ENCODE data around the gene SRCAP.
A peak's percentile ranks its signal among the peaks of the same experiment; 100 is the strongest.

Gene SRCAP

DNA sequence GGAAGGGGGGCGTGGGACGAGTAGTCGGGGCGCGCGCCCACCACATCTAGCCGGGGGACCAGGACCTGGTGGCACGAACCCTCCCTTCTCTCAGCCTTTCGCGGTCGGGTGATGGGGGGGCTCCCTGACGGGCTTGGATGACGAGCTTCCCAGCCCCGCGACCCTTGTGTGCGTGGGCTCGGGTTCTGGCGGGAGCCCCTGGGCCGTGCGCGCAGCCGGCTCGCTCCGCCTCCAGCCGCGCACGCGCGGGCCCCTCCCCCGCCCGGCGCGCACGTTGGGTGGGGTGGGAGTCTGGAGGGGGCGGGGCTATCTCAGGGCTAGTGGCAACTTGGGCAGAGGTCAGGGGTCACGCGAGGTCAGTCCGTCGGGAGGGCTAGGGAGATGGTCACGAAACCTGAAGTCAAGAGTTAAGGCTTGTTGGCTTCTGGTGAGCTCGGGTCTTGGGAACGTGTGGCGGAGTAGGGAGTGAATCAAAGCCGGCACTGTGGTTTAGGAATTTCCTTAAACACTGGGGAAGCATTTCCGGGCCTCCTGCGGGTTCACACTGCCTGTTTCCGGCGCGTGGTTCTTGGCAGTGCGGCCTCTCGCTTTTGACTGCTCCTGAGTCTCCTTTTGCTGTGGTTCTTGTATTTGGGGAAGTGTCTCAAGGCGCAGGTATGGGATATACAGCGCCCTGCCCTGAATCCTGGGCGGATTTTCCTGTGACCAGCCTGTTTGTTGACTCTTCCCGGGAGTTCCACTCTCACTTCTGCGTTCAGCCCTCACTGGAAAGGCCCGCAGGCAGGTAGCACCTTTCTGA, at the start of gene SRCAP:
Gene SRCAP, plus strand, starts transcription at position 356 of the 799 bp plus-strand sequence. CDS start 1,654 bp downstream, outside the sequence.
- peak; percentile 73 for DNase-seq

- DNase-seq = no peak
Observed at GRCh38 chr16:30649725-30650368, 49.1 kb upstream of the SRCAP start.

DNA sequence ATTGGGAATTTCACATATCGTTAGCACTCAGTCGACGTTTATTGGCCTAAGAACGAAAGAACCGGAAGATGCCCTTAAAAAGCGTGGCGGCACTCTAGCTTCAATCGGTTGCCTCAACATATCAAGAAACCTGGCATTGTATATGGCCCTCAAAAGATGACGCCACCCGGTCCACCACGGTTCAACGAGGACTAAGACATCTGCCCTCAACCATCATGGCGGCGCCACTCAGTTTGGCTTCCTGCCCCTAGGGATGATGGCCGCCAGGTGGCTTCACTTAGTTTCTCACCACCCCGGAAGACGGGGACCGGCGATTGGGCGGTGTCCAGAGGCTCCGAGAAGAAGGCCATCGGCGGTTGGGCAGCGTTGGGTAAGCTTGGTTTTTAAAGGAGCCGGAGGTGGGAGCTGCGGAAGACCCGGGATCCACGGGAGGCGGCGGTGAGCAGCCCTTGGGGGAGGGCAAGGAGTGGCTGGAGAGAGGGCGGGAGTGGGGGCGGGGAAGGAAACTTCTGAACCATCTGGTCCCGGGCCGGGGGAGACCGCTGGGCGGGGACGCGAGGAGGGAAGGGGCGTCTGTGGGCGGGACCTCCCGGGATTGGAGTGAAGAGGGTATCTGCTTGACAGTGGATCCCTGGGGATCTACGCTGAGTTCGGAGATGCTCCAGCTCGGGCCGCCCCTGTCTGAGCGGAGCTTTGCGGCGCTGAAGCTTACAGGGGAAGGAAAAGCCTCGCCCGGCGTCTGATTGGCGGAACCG, 48.4 kb upstream of the SRCAP start, which contains the start of gene PRR14:
Gene PRR14, plus strand, starts transcription at position 592 of the 755 bp plus-strand sequence. CDS start 686 bp downstream, outside the sequence.
- peak; percentile 98 for DNase-seq

- peak; percentile 59 for DNase-seq
Observed at GRCh38 chr16:30651124-30652004, 47.6 kb upstream of the SRCAP start.

DNA sequence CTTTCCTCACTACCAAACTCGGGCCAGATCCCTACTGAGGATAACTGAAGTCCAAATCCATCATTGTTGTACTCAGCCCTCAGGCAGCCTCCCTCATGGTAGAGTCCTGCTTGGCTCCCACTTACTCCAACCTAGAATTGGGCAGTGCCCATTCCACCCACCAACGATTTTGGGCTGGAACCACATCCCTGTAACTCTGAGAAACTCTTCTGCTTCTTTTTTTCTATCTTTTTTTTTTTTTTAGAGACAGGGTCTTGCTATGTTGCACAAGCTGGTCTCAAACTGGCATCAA, 47.0 kb upstream of the SRCAP start:
- no peak for DNase-seq

GRCh38 chr16:30652718-30653117, 46.3 kb upstream of the SRCAP start:
- no peak for DNase-seq

DNA sequence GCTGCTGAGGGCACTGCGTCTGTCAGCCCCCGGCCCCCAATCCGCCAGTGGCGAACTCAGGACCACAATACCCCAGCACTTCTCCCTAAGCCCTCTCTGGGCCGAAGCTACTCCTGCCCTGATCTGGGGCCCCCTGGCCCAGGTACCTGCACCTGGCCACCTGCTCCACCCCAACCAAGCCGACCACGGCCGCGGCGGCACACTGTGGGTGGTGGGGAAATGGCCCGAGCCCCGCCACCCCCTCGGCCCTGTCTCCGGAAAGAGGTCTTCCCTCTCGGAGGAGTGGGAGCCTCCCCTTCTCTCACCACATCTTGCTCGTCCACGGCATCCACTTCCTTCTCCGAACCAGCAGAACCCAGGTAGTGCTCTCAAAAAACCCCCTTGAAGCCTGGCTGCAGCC, 44.1 kb upstream of the SRCAP start:
- DNase-seq = no peak

DNA sequence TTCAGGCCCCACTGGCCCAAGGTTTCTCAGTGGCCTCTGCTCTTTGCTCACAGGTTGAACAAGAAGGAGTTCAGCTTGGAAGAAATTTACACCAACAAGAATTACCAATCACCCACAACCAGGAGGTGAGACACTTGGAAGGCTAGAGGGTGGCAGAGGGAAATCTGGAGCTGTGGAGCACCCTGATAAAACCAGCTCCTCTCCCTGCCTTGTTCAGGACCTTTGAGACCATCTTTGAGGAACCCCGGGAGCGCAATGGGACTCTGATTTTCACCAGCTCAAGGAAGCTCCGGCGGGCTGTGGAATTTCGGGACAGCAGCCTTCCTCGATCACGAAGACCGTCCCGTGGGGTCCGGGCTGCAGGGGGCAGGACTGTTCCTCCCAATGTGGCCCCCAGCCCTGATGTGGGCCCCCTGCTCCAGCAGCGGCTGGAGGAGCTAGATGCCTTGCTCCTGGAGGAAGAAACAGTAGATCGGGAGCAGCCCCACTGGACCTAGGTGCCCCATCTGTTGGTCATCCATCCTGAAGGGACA, 43.1 kb upstream of the SRCAP start:
- no peak for DNase-seq

GRCh38 chr16:30656388-30656787, 42.6 kb upstream of the SRCAP start:
- no peak for DNase-seq

GRCh38 chr16:30656974-30657865, 41.8 kb upstream of the SRCAP start:
- no peak for DNase-seq

- peak; percentile 100 for DNase-seq
Observed at GRCh38 chr16:30657866-30658730, 40.9 kb upstream of the SRCAP start, which contains the start of gene FBRS. Gene FBRS (plus strand): TSS chr16:30658431. CDS start chr16:30659519, 1,088 bp downstream.

GRCh38 chr16:30658731-30659506, 40.1 kb upstream of the SRCAP start:
- DNase-seq = peak; percentile 96

DNA sequence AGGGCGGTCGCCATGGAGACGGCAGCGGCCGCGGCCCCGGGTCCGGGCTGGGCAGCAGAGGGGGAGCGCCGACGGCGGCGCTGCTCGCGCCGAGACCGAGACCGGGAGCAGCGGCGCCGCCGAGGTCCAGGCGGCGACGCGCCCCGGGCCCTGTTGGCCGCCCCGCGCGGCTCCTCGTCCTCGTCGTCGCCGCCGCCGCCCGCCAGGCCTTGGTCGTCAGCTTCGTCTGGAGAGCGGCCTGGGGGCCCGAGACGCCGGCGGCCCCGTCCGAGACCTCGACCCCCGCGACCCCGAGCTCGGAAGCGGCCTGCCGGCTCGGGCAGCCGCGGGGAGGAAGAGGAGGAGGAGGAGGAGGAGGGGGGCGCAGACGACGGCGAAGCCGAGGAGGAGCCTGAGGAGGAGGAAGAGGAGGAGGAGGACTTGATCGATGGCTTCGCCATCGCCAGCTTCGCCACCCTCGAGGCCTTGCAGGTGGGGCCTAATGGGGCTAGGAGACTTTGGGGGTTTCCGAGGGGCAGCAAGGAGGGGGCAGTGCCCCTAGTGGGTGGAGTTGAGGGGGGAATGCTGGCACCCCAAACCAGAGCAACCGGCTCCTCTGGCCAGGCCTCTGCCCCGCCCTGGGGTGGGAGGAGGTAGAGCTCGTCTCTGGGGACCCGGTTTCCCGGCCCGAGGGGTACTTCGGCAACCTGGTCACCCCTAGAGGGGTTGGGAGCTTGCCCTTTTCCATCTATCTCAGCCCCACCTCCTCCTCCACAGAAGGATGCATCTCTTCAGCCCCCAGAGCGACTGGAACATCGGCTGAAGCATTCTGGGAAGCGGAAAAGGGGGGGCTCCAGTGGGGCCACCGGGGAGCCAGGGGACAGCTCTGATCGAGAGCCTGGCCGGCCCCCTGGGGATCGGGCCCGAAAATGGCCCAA, 39.2 kb upstream of the SRCAP start:
- no peak for DNase-seq

DNA sequence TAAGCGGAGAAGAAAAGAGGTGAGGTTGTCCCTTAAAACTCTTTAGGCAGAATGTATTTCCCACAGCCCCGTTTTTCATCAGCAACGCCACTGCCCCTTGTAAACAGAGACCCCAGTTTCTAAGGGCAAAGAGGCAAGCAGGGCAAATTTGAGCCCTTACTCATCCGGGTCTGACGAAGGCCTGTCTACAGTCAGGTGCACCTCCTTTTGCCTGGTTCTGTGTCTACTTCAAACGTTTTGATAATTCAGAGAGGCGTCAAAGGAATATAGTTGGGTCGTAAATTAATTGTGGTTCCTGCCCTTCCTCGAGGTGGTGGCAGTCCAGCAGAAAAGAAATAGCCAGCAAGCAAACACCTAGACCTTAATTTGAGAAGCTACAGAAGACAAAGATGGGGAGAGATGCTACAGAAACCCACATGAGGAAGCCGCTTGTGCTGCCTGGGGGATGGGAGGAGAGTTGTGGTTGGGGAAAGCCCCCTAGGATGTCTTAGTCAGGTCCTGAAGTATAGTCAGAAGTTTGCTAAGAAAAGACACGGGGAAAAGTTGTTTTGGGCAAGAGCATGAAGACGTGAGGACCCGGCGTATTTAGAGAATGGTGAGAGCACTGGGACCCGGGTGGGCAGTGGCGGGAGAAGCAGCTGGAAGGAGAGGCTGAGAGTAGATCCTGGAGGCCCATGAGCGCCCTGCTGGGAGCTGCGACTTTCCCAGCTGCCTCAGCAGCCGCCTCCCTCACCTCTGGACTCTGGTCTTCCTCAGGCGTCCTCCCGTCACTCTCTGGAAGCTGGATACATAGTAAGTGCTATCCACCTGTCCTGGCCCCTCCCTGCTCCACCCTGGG, 38.3 kb upstream of the SRCAP start:
- DNase-seq = peak; percentile 17

DNA sequence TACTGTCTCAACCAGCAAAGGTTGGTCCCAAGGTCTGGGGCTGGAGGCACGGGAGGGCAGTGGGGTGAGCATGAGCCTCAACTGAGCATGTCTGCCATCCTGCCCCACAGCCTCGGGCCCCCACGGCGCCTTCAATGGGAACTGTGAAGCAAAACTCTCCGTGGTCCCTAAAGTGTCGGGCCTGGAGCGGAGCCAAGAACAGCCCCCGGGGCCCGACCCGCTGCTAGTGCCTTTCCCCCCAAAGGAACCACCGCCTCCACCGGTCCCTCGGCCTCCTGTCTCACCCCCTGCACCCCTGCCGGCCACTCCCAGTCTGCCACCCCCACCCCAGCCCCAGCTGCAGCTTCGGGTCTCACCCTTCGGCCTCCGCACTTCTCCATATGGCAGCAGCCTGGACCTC, 36.5 kb upstream of the SRCAP start:
- DNase-seq = no peak

- DNase-seq = no peak
Observed at GRCh38 chr16:30663038-30663437, 35.9 kb upstream of the SRCAP start.

GRCh38 chr16:30663820-30664219, 35.2 kb upstream of the SRCAP start:
- no peak for DNase-seq

All from GDM1 (cell line).